Stimulated activated CD4-positive, alpha-beta T cell treated with anti-CD3 and anti-CD28 coated beads, Interleukin-12 subunit alpha, Interleukin-12 subunit beta, amount 100 ng/mL, for 48 hours (primary cell): ENCODE results near the gene CCDC146.
"Not testable (repeated sequence)": the region's sequence is repeated elsewhere in the genome, so short reads cannot be mapped to it uniquely, and the experiment has no call there.

Experiments used
- DNase-seq, 3 donors: peaks; one replicate each; pipeline ENCODE4 v3.0.0-alpha.2; 2020; ENCODE audit warnings: low read depth in 2 of 3, low spot score in 1 of 3

Gene CCDC146

GRCh38 chr7:77197141-77197540, 74.7 kb downstream of the CCDC146 start:
- no peak for DNase-seq

GRCh38 chr7:77199013-77199966, 76.9 kb downstream of the CCDC146 start, which contains the start of gene FGL2:
Gene FGL2 (minus strand): TSS chr7:77199819. CDS start chr7:77199793, 26 bp downstream.
- peak in 1 of 3 donors; percentile 9 for DNase-seq

GRCh38 chr7:77200542-77200941, 78.1 kb downstream of the CCDC146 start:
- no peak for DNase-seq

GRCh38 chr7:77202481-77202976, 80.1 kb downstream of the CCDC146 start:
- no peak for DNase-seq

GRCh38 chr7:77205706-77206105, 83.3 kb downstream of the CCDC146 start:
- no peak for DNase-seq

GRCh38 chr7:77208416-77208815, 86.0 kb downstream of the CCDC146 start:
- no peak for DNase-seq

- DNase-seq, result no peak
Observed at GRCh38 chr7:77209479-77210139, 87.2 kb downstream of the CCDC146 start.

GRCh38 chr7:77216181-77216845, 93.9 kb downstream of the CCDC146 start:
- no peak for DNase-seq

GRCh38 chr7:77217474-77218185, 95.2 kb downstream of the CCDC146 start:
- DNase-seq, result no peak

- DNase-seq, result not testable (repeated sequence)
Observed at GRCh38 chr7:77219701-77220331, 97.4 kb downstream of the CCDC146 start.

- no peak for DNase-seq
Observed at GRCh38 chr7:77222065-77222464, 99.7 kb downstream of the CCDC146 start.

- DNase-seq, result no peak
Observed at GRCh38 chr7:77222819-77223218, 100.4 kb downstream of the CCDC146 start.

- no peak for DNase-seq
Observed at GRCh38 chr7:77223261-77223660, 100.8 kb downstream of the CCDC146 start.

- no peak for DNase-seq
Observed at GRCh38 chr7:77226357-77226839, 104.0 kb downstream of the CCDC146 start.

- DNase-seq, result not testable (repeated sequence)
Observed at GRCh38 chr7:77228795-77229194, 106.4 kb downstream of the CCDC146 start.

GRCh38 chr7:77232467-77232866, 110.1 kb downstream of the CCDC146 start:
- no peak for DNase-seq

GRCh38 chr7:77235276-77235675, 112.9 kb downstream of the CCDC146 start:
- no peak for DNase-seq

GRCh38 chr7:77238703-77239136, 116.3 kb downstream of the CCDC146 start:
- no peak for DNase-seq

GRCh38 chr7:77239471-77239870, 117.1 kb downstream of the CCDC146 start:
- DNase-seq, result no peak

- DNase-seq, result no peak
Observed at GRCh38 chr7:77242068-77242467, 119.7 kb downstream of the CCDC146 start.
